Head of caudate nucleus (tissue), 42 donors: ENCODE measurements around the gene PPAN.

Experiments
- DNase-seq, 42 donors: peaks; one replicate each; pipeline versions ENCODE4 v3.0.0 to v3.0.0-alpha.2; 2020 to 2021; ENCODE audit warnings: mixed read lengths in 7 of 42
- intact Hi-C: fragments of 100-400 bp; cut with DNase I; formaldehyde crosslinking; loops from one replicate; pipeline ENCODE4 v1.15.0; 2022

Gene PPAN

DNA sequence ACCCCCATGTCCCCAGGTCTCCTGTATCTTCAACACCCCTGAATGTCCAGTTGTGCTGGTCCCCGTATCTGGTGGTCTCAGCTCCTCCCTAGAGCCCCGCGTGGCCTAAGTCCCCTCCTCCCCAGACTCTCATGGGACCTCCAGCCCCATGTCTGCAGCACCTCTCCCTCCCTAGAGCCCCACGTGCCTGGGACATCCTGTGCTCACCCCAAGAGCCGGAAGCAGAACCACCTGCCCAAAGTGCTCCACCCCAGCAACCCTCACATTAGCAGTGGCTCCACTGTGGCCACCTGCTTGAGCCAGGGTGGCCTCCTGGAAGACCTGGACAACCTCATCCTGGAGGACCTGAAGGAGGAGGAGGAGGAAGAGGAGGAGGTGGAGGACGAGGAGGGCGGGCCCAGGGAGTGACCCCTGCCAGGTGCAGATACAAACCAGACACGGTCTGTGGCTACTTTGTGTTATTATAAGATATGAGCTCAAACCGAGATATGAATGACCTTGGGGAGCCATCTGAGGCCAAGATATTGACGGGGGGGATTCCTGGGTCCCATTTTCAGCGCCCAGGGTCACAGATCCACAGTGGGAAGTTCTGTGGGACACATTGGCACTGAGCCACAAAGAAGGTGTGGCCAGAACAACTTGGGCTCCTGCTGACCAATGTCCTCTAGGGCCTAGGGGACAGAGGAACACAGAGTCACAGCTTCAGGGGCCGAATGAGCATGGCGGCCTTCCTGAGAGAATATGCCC, 14.1 kb upstream of the PPAN start:
- intact Hi-C loops: loop anchor here (10.0 kb wide), 1 partner anchor 157 kb away; the partner anchor contains the start of gene OLFM2
- DNase-seq: no peak

DNA sequence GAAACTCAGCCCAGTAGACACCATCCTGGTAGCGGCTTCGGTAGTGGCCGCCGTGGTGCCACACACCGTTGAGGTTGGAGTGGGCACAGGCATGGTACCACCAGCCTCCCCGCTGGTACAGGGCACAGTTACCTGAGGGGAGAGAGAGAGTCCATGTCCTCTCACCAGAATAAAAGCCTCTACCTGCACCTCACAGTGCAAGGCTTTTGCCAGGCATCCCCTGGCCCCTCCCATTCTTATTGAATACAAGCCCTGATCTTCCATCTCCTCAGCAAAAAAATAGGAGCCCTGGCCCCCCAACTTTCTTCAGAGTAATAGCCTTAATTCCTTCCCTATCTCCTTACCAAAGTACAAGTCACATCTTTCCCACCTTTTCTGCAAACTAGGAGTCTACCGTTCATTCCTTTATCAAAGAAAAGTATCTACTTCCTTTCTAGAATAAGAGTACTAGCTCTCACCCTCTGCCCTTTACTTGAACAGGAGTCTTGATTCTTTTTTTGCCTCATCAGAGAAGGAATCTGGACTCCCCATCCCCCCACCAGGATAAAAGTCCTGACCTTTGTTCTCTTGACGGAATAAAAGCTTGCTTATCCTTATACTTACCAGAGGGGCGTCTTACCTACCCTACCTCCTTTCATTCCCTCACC, 13.4 kb upstream of the PPAN start:
- no peak for DNase-seq
- intact Hi-C loops: loop anchor here (10.0 kb wide), 1 partner anchor 158 kb away; the partner anchor contains the start of gene OLFM2

DNA sequence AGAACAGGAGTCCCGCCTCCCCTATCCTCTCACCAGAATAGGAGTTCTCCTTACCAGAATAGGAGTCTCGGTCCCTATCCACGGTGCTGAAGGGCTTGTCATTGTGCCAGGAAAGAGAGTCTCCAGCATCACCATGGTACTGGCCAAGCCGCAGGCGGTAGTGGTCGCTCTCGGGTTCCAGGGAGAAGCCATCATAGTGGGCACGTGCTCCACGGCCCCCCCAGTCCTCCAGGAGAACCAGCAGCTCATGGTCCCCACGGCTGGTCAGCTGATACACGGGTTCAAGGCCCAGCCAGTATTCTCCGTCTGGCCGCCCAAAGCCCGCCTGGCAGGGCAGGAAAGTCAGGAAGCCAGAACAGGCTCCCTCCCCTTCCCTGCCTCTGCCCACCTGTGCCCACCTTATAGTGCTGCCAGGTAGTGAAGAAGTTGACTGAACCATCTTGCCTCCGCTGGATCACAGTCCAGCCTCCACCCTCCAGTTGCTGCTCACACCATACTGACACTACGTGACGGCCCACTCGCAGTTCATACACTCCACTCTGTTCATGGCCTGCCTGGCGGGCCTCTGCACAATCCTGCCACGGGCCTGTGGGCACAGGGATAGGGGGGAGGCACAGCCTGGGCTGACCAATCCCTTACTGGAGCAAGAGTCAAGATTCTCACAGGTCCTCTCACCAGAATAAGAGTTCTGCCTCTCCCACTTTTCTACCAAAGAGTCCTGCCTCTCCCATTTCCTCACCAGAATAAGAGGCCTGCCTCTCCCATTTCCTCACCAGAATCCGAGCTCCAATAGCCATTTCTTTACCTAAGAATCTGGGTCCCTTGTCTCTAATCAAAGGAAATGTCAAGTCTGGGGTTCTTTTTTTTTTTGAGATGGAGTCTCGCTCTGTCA, 12.6 kb upstream of the PPAN start:
- no peak for DNase-seq
- intact Hi-C loops: loop anchor here (10.0 kb wide), 1 partner anchor 159 kb away; the partner anchor contains the start of gene OLFM2

DNA sequence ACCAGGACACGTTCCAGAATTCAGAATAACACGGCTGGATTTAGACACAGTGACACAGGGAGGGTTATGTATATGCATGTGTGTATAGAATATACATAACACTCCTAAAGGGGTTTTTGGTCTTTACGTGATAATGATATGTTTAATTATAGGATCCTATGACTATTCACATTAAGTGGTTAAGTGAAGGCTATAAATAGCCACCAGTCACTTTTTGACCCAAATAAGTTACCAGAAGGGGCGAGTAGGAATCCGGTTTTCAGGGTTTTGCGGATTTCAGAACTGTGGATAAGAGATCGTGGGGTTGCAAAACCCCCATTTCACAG, 10.6 kb upstream of the PPAN start:
- DNase-seq: no peak
- intact Hi-C loops: loop anchor here (10.0 kb wide), 1 partner anchor 161 kb away; the partner anchor contains the start of gene OLFM2

DNA sequence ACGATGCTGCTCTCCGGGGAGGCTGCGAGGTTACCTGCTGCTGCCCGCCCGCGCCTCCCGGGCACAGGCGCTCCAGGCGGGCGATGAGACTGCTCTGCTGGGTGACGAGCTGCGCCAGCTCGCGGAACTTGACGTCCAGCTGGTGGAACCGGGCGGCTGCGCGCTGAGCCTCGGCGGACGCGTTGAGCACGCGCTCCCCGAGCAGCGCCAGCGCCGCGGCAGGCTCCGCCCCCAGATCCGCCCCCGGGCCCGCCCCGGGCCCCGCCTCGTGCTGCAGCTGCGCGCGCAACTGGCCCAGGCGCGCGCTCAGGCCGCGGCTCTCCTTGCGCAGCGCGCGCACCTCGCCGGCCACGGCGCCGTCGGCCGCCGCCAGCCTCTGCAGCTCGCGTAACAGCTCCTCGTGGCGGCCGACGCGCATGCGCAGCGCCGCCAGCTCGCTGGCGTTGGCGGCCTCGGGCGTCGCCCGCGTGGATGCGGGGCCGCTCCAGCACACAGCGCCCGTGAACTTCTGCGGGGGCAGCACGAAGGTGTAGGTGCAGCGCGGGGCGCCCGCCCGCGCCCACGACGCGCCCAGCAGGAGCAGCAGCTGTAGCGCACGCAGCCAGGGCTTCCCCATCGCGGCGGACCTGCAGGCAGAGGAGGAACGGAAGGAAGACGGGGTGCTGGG, 10.1 kb upstream of the PPAN start:
- intact Hi-C loops: loop anchor here (10.0 kb wide), 1 partner anchor 161 kb away; the partner anchor contains the start of gene OLFM2
- peak; percentile 42 to 93 (median 88) for DNase-seq

DNA sequence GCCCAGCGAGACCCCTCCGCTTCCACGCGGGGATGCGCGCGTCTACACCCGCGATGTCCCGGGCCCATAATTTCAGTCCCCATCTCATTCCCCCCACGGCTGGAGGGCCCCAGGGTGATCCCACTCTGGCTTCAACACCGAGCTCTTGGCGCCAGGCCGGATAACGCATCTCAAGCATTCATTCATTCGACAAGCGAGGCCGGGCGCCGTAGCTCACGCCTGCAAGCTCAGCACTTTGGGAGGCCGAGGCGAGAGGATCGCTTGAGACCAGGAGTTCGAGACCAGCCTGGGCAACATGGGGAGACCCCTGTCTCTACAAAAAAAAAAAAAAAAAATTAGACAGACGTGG, 9.6 kb upstream of the PPAN start:
- peak in 6 of 42 donors; percentile 9 to 51 (median 36) for DNase-seq
- intact Hi-C loops: loop anchor here (10.0 kb wide), 1 partner anchor 162 kb away; the partner anchor contains the start of gene OLFM2

DNA sequence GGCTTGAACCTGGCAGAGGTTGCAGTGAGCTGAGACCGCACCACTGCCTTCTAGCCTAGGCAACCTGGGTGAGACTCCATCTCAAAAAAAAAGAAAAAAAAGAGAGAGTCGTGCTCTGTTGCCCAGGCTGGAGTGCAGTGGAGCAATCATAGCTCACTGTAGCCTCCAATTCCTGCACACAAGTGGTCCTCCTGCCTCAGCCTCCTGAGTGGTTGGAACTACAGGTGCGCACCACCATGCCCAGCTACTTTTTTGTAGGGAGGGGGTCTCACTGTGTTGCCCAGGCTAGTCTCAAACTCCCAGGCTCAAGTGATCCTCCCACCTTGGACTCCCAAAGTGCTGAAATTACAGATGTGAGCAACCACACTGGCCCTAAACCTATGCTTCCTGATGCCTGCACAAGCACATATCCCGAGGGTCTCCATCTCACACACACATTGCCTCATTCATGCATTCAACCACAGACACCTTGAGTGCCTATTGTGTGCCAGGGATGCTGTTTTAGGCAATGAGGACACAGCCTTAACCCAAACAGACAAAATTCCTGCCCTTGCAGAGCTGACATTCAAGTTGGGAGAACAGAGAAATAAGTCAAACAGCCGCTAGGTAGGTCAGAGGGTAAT, 5.9 kb upstream of the PPAN start:
- no peak for DNase-seq
- intact Hi-C loops: no loop called here

DNA sequence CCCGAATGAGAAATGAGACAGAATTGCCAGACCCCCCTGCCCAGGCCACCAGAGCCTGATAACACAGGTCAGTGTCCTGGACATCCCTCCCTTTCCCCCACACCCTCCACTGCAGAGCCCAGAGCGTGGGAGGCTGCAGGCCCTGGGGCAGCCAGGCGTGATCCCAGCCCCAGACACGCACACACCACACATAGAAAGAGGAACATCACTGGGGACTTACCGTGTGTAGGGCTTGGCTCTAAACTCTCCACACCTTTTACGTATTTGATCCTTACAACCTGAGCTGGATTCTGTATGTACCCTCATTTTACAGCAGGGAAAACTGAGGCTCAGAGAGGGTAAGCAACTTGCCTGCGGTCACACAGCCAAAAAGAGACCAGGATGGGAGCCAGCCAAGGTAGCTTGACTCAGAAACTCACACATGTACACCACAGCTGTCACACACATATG, 3.4 kb upstream of the PPAN start:
- intact Hi-C loops: no loop called here
- DNase-seq: no peak

DNA sequence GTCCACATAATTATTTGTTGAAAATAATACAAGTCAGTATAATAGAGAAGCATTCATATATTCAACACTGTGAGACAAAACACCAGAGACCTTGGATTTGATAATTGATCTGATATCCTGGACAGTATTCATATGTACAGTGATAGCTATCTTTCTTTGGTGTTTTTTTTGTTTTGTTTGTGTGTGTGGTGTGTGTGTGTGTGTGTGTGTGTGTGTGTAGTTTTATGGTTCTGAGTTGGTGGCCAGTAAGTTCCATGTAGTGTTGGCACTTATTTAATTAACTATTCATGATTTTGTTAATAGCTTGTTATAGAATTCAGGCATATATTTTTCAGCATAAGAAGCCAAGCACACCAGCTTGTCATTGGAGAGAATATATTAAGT, 2.0 kb upstream of the PPAN start:
- DNase-seq: no peak
- intact Hi-C loops: no loop called here

DNA sequence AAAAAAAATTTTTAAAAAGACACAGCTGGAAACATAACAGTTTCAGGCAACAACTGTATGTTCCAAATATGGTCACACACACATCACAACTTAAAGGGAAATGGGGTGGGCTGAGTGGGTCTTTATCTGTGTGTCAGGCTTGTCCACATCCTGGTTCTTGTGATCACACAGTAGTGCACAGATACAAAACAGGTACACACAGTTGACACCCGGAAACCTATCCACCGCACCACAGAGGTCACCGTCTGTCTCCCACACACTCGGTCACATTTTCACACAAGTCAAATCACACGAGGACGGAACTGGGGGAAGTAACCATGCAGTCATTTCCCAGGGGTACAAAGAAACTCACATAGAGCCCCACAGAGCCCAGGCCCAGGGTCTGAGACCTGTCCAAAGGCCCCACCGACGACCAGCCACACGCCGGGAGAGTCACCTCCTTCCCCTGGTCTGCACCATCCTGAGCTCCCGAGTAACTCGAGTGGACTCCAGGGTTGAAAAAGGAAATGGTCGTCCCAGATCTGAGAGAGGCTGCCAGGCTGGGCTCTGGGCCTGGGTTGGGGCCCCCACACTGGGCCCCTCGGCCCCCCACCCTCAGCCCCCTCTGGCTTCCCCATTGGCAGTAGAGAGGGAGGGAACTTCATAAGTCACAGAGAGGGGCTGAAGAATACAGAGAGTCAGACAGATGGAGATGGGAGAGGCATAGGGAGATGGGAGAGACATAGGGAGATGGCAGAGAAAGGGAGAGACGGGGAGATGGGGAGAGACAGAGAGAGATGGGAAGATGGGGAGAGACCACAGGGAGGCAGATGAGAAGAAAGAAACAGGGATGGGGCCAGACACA, 1.3 kb upstream of the PPAN start:
- no peak for DNase-seq
- intact Hi-C loops: no loop called here

DNA sequence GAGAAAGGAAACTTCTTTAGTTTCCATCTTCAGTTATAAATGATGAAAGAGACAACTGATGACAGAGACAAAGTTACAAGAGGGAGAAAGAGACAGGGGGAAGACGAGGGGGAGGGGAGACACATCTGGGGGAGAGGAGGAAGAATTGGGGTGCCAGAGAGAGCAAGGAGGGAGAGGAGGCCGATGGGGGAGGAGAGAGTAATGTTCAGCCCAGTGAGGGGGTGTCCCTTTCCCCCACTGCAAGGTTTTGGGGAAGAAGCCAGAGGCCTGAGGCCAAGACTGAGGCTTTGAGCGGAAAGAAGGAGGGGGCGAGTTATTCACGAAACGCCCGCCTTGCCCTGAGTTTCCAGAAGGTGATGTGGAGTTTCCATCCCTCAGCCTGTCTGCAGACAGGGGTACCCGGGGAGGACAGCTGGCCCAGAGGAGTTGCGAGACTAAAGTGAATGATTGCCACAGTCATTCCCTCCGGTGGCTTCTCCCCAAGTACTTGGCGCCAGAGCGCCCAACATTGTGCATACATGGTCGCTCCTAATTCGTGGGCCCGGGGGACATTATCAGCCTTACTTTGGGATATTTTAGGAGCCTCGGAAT, 558 bp upstream of the PPAN start:
- intact Hi-C loops: no loop called here
- no peak for DNase-seq

DNA sequence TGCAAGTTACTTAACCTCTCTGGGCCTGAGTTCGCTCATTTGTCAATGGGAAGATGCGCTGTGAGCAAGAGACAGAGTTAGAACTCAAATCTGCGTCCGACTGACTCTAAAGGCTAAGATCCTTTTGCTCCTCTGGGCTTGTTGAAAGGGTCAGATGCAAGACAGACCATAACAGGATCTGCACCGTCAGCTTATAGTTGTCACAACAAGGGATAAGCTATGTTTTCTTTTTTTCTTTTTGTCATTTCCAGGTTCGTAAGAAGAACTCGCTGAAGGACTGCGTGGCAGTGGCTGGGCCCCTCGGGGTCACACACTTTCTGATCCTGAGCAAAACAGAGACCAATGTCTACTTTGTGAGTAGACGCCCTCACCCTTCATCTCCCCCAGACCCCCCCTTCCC, 1.1 kb downstream of the PPAN start:
- no peak for DNase-seq

DNA sequence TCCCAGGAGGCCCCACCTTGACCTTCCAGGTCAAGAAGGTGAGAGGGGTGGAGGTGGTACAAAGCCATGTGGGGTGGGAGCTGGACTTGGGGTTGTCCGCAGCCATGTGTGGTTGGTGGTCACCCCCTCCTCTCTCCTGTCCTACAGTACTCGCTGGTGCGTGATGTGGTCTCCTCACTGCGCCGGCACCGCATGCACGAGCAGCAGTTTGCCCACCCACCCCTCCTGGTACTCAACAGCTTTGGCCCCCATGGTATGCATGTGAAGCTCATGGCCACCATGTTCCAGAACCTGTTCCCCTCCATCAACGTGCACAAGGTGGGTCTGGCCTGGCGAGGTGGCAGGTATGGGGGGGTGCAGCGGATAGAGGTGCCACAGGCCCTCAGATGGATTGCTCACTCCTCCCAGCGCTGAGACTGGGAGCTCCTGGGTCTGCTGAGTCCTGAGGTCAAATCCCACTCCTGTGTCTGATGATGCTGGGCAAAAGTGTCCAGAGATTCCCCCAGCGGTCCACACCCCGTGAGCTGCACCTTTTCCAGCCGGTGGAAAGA, 1.7 kb downstream of the PPAN start:
- DNase-seq: no peak
- intact Hi-C loops: no loop called here

More for the DNA sequence above, 1.1 kb downstream of the PPAN start:
- intact Hi-C loops: no loop called here

DNA sequence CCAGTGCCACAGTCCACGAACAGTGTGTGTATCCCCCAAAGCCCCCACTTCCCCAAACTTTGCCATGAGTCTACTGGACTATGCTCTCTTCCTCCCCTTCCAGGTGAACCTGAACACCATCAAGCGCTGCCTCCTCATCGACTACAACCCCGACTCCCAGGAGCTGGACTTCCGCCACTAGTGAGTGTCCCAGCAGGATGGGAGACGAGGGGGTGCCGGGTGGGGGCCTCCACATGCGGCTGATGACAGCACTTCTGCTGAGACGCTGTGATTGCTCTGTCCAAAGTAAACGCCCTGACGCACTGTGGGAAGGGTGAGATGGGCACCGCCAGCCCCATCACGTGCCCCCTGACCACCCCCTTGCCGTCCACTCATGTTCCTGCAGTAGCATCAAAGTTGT, 3.4 kb downstream of the PPAN start:
- DNase-seq: no peak
- intact Hi-C loops: no loop called here

DNA sequence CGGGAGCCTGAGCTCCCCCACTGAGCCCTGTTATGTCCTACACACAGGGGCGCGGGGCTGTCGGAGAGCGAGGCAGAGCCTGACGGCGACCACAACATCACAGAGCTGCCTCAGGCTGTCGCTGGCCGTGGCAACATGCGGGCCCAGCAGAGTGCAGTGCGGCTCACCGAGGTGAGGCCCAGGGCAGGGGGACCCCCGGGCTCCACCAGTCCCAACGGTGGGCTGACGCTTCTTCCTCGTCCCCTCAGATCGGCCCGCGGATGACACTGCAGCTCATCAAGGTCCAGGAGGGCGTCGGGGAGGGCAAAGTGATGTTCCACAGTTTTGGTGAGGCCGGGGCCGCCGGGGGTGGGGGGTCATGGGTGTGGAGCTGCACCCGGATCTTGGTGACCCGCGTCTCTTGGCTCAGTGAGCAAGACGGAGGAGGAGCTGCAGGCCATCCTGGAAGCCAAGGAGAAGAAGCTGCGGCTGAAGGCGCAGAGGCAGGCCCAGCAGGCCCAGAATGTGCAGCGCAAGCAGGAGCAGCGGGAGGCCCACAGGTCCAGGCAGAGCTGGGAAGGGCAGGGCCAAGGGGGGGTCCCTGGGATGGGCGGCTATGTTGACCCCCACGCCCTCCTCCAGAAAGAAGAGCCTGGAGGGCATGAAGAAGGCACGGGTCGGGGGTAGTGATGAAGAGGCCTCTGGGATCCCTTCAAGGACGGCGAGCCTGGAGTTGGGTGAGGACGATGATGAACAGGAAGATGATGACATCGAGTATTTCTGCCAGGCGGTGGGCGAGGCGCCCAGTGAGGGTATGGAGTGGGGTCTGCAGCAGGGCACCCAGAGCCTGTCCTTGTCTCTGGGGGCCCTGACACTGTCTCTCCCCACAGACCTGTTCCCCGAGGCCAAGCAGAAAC, 4.2 kb downstream of the PPAN start:
- intact Hi-C loops: loop anchor here (10.0 kb wide), 1 partner anchor 144 kb away; the partner anchor contains the start of gene MRPL4
- no peak for DNase-seq

DNA sequence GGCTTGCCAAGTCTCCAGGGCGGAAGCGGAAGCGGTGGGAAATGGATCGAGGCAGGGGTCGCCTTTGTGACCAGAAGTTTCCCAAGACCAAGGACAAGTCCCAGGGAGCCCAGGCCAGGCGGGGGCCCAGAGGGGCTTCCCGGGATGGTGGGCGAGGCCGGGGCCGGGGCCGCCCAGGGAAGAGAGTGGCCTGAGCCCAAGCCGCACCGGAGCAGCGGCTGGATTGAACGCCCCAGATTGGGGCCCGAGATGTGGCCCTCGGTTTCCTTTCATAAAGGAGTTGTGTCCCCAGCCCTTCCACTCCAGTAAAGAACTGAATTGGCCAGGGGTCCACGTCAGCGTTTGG, 4.8 kb downstream of the PPAN start:
- intact Hi-C loops: loop anchor here (10.0 kb wide), 1 partner anchor 144 kb away; the partner anchor contains the start of gene MRPL4
- no peak for DNase-seq
